Peyer's patch (tissue), 4 donors: ENCODE results near the gene HDAC9. TPM values are rescaled to one million over a fixed set of nuclear protein-coding genes. Genes with fewer than 3 reads are reported as not detected.
"Not testable (repeated sequence)": the region's sequence is repeated elsewhere in the genome, so short reads cannot be mapped to it uniquely, and the experiment has no call there.

ENCODE experiments used
- DNase-seq, 3 donors: peaks; one replicate each; pipeline ENCODE4 v3.0.0-alpha.2; 2017 to 2019
- H3K27ac ChIP-seq, 4 donors: fragments of 200-600 bp; sonication (generic); one replicate each; pipeline ENCODE4 v1.5.1; 2016 to 2019
- H3K27me3 ChIP-seq, 2 donors: fragments of 200-600 bp; sonication (generic); one replicate each; pipeline ENCODE4 v1.5.1; 2019
- H3K36me3 ChIP-seq, 3 donors: fragments of 200-600 bp; sonication (generic); one replicate each; pipeline ENCODE4 v1.5.1; 2016 to 2019
- H3K4me1 ChIP-seq, 4 donors: fragments of 200-600 bp; sonication (generic); one replicate each; pipeline ENCODE4 v1.5.1; 2016 to 2019
- H3K4me3 ChIP-seq, 4 donors: fragments of 200-600 bp; sonication (generic); 1 replicate in 3 of 4; 2 replicates in 1 of 4; pipeline ENCODE4 v1.5.1; 2016 to 2019; ENCODE audit warnings: mild to moderate bottlenecking in 1 of 4
- H3K9me3 ChIP-seq, 4 donors: fragments of 200-600 bp; sonication (generic); one replicate each; pipeline ENCODE4 v1.5.1; 2016 to 2019; ENCODE audit warnings: mild to moderate bottlenecking in 1 of 4
- CTCF ChIP-seq, 6 experiments: fragments of 450-650 bp in 4 of 6; fragments of 200-600 bp in 2 of 6; sonication (generic) in 1 of 6; IDR thresholded peaks; one replicate each; pipeline ENCODE4 v1.5.1; 2017 to 2019; ENCODE audit warnings: antibody characterized with exemption in 6 of 6, mild to moderate bottlenecking in 3 of 6, moderate library complexity in 1 of 6
- POLR2A ChIP-seq, 2 donors: fragments of 450-650 bp; IDR thresholded peaks; one replicate each; pipeline ENCODE4 v1.5.1; 2017; ENCODE audit warnings: antibody characterized with exemption in 2 of 2, mild to moderate bottlenecking in 2 of 2, moderate library complexity in 2 of 2
- total RNA-seq, 4 donors: library from RNA; depleted of rRNA; stranded (reverse); fragments of >200 nt; gene quantifications; one replicate each; pipeline ENCODE4 v1.1.0, GENCODE V29; 2016

HDAC9 gene
- total RNA-seq, 4 donors from 2014 or later, result 0.88 to 75.9 (median 4.4) TPM

DNA sequence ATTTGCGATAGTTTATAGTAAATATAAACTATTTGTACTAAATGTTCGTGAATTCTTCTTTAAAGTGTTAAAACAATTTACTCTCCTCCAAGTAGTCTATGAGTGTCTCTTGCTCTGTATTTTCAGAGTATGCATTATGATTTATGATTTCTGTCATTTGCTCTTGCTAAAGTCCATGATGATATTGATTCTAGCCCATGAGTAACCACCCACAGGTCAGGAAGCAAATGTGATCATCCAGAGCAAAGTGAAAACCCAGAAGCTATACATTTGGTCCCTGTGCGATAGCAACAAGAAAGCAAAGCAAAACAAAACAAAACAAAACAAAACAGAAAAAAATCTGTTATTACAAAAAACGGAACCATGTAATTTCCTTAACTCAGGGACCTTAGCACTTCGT, 225.9 kb downstream of the HDAC9 start:
- DNase-seq, result no peak

GRCh38 chr7:18724318-18724717, 228.8 kb downstream of the HDAC9 start:
- TF ChIP-seq POLR2A (IDR thresholded peaks at IDR 0.05) (no peak), CTCF (IDR thresholded peaks at IDR 0.05) (no peak)
- H3K36me3 ChIP-seq, result no peaks in the 10 kb centered on the region
- no peaks in the 10 kb centered on the region for H3K4me1 ChIP-seq
- no peaks in the 10 kb centered on the region for H3K9me3 ChIP-seq
- no peak for DNase-seq
- no peaks in the 10 kb centered on the region for H3K27me3 ChIP-seq
- no peak overlapping the region for H3K4me3 ChIP-seq
- no peak overlapping the region for H3K27ac ChIP-seq

More for the DNA sequence above, 225.9 kb downstream of the HDAC9 start:
- no peak for TF ChIP-seq POLR2A (IDR thresholded peaks at IDR 0.05)
- Histone ChIP-seq H3K4me3 (no peak overlapping the region), H3K9me3 (no peaks in the 10 kb centered on the region), H3K4me1 (no peaks in the 10 kb centered on the region), H3K36me3 (no peaks in the 10 kb centered on the region), H3K27me3 (no peaks in the 10 kb centered on the region), H3K27ac (no peak overlapping the region)

- Histone ChIP-seq H3K27me3 (no peaks in the 10 kb centered on the region), H3K4me1 (no peaks in the 10 kb centered on the region), H3K36me3 (no peaks in the 10 kb centered on the region), H3K27ac (no peak overlapping the region), H3K9me3 (no peaks in the 10 kb centered on the region), H3K4me3 (no peak overlapping the region)
- no peak for DNase-seq
- no peak for TF ChIP-seq POLR2A (IDR thresholded peaks at IDR 0.05)
- TF ChIP-seq CTCF (IDR thresholded peaks at IDR 0.05), result no peak
Measured at GRCh38 chr7:18727115-18727870, 231.7 kb downstream of the HDAC9 start.

- H3K4me1 ChIP-seq, H3K9me3 ChIP-seq, H3K4me3 ChIP-seq, H3K36me3 ChIP-seq, H3K27ac ChIP-seq, H3K27me3 ChIP-seq, DNase-seq: not testable (repeated sequence)
Measured at GRCh38 chr7:18736012-18736411, 240.5 kb downstream of the HDAC9 start.

- no peaks in the 10 kb centered on the region for H3K4me1 ChIP-seq
Measured at GRCh38 chr7:18740579-18740988, 245.0 kb downstream of the HDAC9 start.

GRCh38 chr7:18753972-18754610, 258.5 kb downstream of the HDAC9 start:
- TF ChIP-seq CTCF (IDR thresholded peaks at IDR 0.05) (no peak), POLR2A (IDR thresholded peaks at IDR 0.05) (no peak)
- Histone ChIP-seq H3K4me3 (no peak overlapping the region), H3K27ac (no peak overlapping the region), H3K9me3 (peaks cover 0 to 3% (median 0%) of the 10 kb centered on the region in 4 donors), H3K36me3 (no peaks in the 10 kb centered on the region), H3K4me1 (no peaks in the 10 kb centered on the region), H3K27me3 (no peaks in the 10 kb centered on the region)
- no peak for DNase-seq

More at GRCh38 chr7:18740579-18740988, 245.0 kb downstream of the HDAC9 start:
- no peaks in the 10 kb centered on the region for H3K9me3 ChIP-seq
- TF ChIP-seq CTCF (IDR thresholded peaks at IDR 0.05) (no peak), POLR2A (IDR thresholded peaks at IDR 0.05) (no peak)
- H3K4me3 ChIP-seq, result no peak overlapping the region
- no peaks in the 10 kb centered on the region for H3K27me3 ChIP-seq
- no peak overlapping the region for H3K27ac ChIP-seq
- no peaks in the 10 kb centered on the region for H3K36me3 ChIP-seq
- no peak for DNase-seq
